ENCODE measurements around the gene ERGIC1.
A peak's percentile ranks its signal among the peaks of the same experiment; 100 is the strongest.

Gene ERGIC1

GRCh38 chr5:172931001-172931536 lies 97.0 kb downstream of the ERGIC1 start:
- Histone ChIP-seq H3K4me2 (ENCODE audit: low read length) (no peak overlapping the region), H3K27ac (ENCODE audit: low read depth, low read length) (no peak overlapping the region)

DNA sequence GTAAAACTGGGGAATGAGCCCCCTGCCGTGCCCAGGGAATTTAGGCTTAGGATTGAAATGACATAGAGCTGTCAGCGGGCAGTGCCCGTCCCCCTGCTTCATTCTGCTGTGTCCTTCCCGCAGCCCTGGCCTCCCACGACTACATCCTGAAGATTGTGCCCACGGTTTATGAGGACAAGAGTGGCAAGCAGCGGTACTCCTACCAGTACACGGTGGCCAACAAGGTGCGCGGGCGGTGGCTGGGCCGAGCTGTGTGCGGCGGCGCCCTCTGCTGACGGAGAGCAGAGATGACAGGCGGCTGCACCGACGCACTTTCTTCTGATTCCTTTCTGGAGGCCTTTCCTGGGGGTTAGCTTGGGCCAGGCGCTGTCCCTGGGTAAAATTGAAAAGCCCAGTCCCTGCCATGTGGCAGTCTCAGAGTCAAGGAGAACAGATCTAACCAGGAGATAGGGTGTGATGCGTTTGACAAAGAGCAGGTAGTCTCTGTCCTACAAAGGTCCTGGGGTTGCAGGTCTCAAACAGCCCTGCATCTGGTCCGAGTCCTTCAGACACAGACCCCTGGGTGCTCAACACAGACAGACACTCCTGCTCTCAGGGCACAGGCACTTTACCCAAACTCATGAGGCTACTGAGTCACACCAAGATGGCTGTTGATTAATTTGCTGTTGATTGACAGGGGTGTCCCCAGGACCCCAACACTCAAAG lies 98.4 kb downstream of the ERGIC1 start:
- Histone ChIP-seq H3K36me3 (ENCODE audit: control insufficient read depth, low read length) (peaks cover 4% of the 10 kb centered on the region; the same call in 1 of the 2 replicates), H3K79me2 (ENCODE audit: control insufficient read depth, low read length) (no peaks in the 10 kb centered on the region), H3K4me2 (ENCODE audit: low read length) (no peak overlapping the region), H3K9me2 (replicated peaks; ENCODE audit: control insufficient read depth, low read length) (no peaks in the 10 kb centered on the region), H3K27ac (ENCODE audit: low read depth, low read length) (no peak overlapping the region), H4K20me1 (ENCODE audit: control insufficient read depth, insufficient read depth, low read depth, low read length) (no peaks in the 10 kb centered on the region), H3K9me3 (ENCODE audit: control insufficient read depth, insufficient read depth, low read length) (no peaks in the 10 kb centered on the region), H3K4me3 (ENCODE audit: low read length) (no peak overlapping the region), H3K4me1 (ENCODE audit: control insufficient read depth, low read length) (peaks cover 9% of the 10 kb centered on the region; the same call in 1 of the 2 replicates), H3F3A (ENCODE audit: control insufficient read depth, insufficient read depth) (0 out of 2 replicates have a peak, but pooled peaks cover 5% of the 10 kb centered on the region), H3K27me3 (ENCODE audit: control insufficient read depth, low read length) (no peaks in the 10 kb centered on the region)
- no peak for TF ChIP-seq EZH2phosphoT487 (IDR thresholded peaks at IDR 0.05; ENCODE audit: borderline replicate concordance, low read length)
- TF ChIP-seq, protein P1, sequence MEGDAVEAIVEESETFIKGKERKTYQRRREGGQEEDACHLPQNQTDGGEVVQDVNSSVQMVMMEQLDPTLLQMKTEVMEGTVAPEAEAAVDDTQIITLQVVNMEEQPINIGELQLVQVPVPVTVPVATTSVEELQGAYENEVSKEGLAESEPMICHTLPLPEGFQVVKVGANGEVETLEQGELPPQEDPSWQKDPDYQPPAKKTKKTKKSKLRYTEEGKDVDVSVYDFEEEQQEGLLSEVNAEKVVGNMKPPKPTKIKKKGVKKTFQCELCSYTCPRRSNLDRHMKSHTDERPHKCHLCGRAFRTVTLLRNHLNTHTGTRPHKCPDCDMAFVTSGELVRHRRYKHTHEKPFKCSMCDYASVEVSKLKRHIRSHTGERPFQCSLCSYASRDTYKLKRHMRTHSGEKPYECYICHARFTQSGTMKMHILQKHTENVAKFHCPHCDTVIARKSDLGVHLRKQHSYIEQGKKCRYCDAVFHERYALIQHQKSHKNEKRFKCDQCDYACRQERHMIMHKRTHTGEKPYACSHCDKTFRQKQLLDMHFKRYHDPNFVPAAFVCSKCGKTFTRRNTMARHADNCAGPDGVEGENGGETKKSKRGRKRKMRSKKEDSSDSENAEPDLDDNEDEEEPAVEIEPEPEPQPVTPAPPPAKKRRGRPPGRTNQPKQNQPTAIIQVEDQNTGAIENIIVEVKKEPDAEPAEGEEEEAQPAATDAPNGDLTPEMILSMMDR (IDR thresholded peaks at IDR 0.05; ENCODE audit: low read depth, low read length, poor library complexity, severe bottlenecking), result peak; percentile 97

More at GRCh38 chr5:172931001-172931536, 97.0 kb downstream of the ERGIC1 start:
- peaks cover 3% of the 10 kb centered on the region; the same call in 1 of the 2 replicates for H3K36me3 ChIP-seq (ENCODE audit: control insufficient read depth, low read length)
- H3K4me1 ChIP-seq (ENCODE audit: control insufficient read depth, low read length), result peaks cover 9% of the 10 kb centered on the region; the same call in 1 of the 2 replicates
- 0 out of 2 replicates have a peak, but pooled peaks cover 5% of the 10 kb centered on the region for H3F3A ChIP-seq (ENCODE audit: control insufficient read depth, insufficient read depth)
- H3K79me2 ChIP-seq (ENCODE audit: control insufficient read depth, low read length), result no peaks in the 10 kb centered on the region
- no peaks in the 10 kb centered on the region for H3K9me2 ChIP-seq (replicated peaks; ENCODE audit: control insufficient read depth, low read length)
- H4K20me1 ChIP-seq (ENCODE audit: control insufficient read depth, insufficient read depth, low read depth, low read length), result no peaks in the 10 kb centered on the region
- TF ChIP-seq, protein P1 (IDR thresholded peaks at IDR 0.05; ENCODE audit: low read depth, low read length, poor library complexity, severe bottlenecking), result no peak
- no peak for TF ChIP-seq EZH2phosphoT487 (IDR thresholded peaks at IDR 0.05; ENCODE audit: borderline replicate concordance, low read length)
- no peaks in the 10 kb centered on the region for H3K9me3 ChIP-seq (ENCODE audit: control insufficient read depth, insufficient read depth, low read length)
- H3K4me3 ChIP-seq (ENCODE audit: low read length), result no peak overlapping the region
- H3K27me3 ChIP-seq (ENCODE audit: control insufficient read depth, low read length), result no peaks in the 10 kb centered on the region

- Histone ChIP-seq H3K27me3 (ENCODE audit: control insufficient read depth, low read length) (no peaks in the 10 kb centered on the region), H3K79me2 (ENCODE audit: control insufficient read depth, low read length) (no peaks in the 10 kb centered on the region), H3K4me3 (ENCODE audit: low read length) (no peak overlapping the region), H3K4me1 (ENCODE audit: control insufficient read depth, low read length) (peaks cover 9% of the 10 kb centered on the region; the same call in 1 of the 2 replicates), H3F3A (ENCODE audit: control insufficient read depth, insufficient read depth) (0 out of 2 replicates have a peak, but pooled peaks cover 5% of the 10 kb centered on the region), H3K36me3 (ENCODE audit: control insufficient read depth, low read length) (peaks cover 4% of the 10 kb centered on the region; the same call in 1 of the 2 replicates), H3K4me2 (ENCODE audit: low read length) (no peak overlapping the region), H3K9me3 (ENCODE audit: control insufficient read depth, insufficient read depth, low read length) (no peaks in the 10 kb centered on the region), H3K27ac (ENCODE audit: low read depth, low read length) (no peak overlapping the region), H3K9me2 (replicated peaks; ENCODE audit: control insufficient read depth, low read length) (no peaks in the 10 kb centered on the region), H4K20me1 (ENCODE audit: control insufficient read depth, insufficient read depth, low read depth, low read length) (no peaks in the 10 kb centered on the region)
- TF ChIP-seq, protein P1 (IDR thresholded peaks at IDR 0.05; ENCODE audit: low read depth, low read length, poor library complexity, severe bottlenecking), result no peak
- no peak for TF ChIP-seq EZH2phosphoT487 (IDR thresholded peaks at IDR 0.05; ENCODE audit: borderline replicate concordance, low read length)
Observed at GRCh38 chr5:172933238-172933637, 99.2 kb downstream of the ERGIC1 start.
